HG02571 (cell line): Measurements from ENCODE around the gene ROR1.

Experiments
- ATAC-seq: cut with Tn5 transposase; IDR thresholded peaks from one replicate; pipeline ENCODE4 v1.9.1; 2021; ENCODE audit warnings: mild to moderate bottlenecking, moderate library complexity; ENCODE audit not compliant: unreplicated experiment

Gene ROR1

GRCh38 chr1:63924600-63924999 lies 150.8 kb downstream of the ROR1 start:
- ATAC-seq, result no peak

GRCh38 chr1:63928186-63929105 lies 154.6 kb downstream of the ROR1 start:
- no peak for ATAC-seq

- ATAC-seq, result no peak
Observed at GRCh38 chr1:63929106-63929478, 155.3 kb downstream of the ROR1 start.

- no peak for ATAC-seq
Observed at GRCh38 chr1:63931468-63931867, 157.7 kb downstream of the ROR1 start.

GRCh38 chr1:63934697-63935096 lies 160.9 kb downstream of the ROR1 start:
- no peak for ATAC-seq

GRCh38 chr1:63935143-63935542 lies 161.3 kb downstream of the ROR1 start:
- ATAC-seq, result no peak

GRCh38 chr1:63935553-63935952 lies 161.7 kb downstream of the ROR1 start:
- no peak for ATAC-seq

GRCh38 chr1:63936276-63936675 lies 162.5 kb downstream of the ROR1 start:
- ATAC-seq, result no peak

- no peak for ATAC-seq
Observed at GRCh38 chr1:63936801-63937200, 163.0 kb downstream of the ROR1 start.

- no peak for ATAC-seq
Observed at GRCh38 chr1:63937461-63938022, 163.7 kb downstream of the ROR1 start.

GRCh38 chr1:63940440-63940839 lies 166.6 kb downstream of the ROR1 start:
- ATAC-seq, result no peak

- ATAC-seq, result no peak
Observed at GRCh38 chr1:63943393-63943792, 169.6 kb downstream of the ROR1 start.

- no peak for ATAC-seq
Observed at GRCh38 chr1:63945943-63946342, 172.1 kb downstream of the ROR1 start.

GRCh38 chr1:63946866-63947491 lies 173.2 kb downstream of the ROR1 start:
- ATAC-seq, result no peak

GRCh38 chr1:63947904-63948303 lies 174.1 kb downstream of the ROR1 start:
- no peak for ATAC-seq

- ATAC-seq, result no peak
Observed at GRCh38 chr1:63950023-63950422, 176.2 kb downstream of the ROR1 start.

- no peak for ATAC-seq
Observed at GRCh38 chr1:63951059-63951946, 177.5 kb downstream of the ROR1 start.

- ATAC-seq, result no peak
Observed at GRCh38 chr1:63954187-63954586, 180.4 kb downstream of the ROR1 start.

GRCh38 chr1:63955370-63956145 lies 181.7 kb downstream of the ROR1 start:
- no peak for ATAC-seq

GRCh38 chr1:63958556-63958955 lies 184.7 kb downstream of the ROR1 start:
- no peak for ATAC-seq
